Measurements from ENCODE around the gene SCD5.

The SCD5 gene

DNA sequence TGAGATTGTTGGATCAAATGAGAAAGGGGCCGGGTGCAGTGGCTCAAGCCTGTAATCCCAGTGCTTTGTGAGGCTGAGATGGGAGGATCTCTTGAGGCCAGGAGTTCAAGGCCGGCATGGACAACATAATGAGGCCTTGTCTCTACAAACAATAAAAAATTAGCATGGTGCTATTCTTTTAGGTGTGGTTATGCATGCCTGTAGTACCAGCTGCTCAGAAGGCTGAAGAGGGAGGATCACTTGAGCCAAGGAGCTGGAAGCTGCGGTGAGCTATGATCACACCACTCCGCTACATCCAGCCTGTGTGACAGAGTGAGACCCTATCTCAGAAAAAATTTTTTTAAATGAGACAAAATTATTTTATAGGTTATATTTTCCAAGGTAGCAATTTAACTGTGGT is 187.1 kb downstream of the SCD5 start:
- no peak overlapping the region for H3K27ac ChIP-seq
- TF ChIP-seq, protein P1, sequence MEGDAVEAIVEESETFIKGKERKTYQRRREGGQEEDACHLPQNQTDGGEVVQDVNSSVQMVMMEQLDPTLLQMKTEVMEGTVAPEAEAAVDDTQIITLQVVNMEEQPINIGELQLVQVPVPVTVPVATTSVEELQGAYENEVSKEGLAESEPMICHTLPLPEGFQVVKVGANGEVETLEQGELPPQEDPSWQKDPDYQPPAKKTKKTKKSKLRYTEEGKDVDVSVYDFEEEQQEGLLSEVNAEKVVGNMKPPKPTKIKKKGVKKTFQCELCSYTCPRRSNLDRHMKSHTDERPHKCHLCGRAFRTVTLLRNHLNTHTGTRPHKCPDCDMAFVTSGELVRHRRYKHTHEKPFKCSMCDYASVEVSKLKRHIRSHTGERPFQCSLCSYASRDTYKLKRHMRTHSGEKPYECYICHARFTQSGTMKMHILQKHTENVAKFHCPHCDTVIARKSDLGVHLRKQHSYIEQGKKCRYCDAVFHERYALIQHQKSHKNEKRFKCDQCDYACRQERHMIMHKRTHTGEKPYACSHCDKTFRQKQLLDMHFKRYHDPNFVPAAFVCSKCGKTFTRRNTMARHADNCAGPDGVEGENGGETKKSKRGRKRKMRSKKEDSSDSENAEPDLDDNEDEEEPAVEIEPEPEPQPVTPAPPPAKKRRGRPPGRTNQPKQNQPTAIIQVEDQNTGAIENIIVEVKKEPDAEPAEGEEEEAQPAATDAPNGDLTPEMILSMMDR (conservative IDR thresholded peaks at IDR 0.05) = no peak

DNA sequence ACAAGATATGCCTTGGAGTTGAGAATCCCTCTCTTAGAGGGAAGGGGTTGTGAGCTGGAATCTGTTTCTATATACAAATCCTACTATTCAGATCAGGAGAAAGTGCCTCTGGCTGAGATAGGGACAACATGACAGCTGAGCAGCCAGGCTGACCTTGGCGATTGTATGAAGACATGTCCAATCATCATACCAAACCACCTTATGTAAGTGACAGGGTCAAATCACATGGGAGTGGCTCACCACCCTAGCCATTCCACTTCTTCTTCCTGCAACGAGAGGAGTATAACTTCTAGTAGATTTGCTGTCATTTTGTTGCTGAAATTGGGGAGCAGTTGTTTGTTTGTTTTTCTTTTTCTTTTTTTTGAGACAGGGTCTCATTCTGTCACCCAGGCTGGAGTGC is 188.6 kb downstream of the SCD5 start:
- TF ChIP-seq, protein P1 (conservative IDR thresholded peaks at IDR 0.05) = no peak
- no peak overlapping the region for H3K27ac ChIP-seq

DNA sequence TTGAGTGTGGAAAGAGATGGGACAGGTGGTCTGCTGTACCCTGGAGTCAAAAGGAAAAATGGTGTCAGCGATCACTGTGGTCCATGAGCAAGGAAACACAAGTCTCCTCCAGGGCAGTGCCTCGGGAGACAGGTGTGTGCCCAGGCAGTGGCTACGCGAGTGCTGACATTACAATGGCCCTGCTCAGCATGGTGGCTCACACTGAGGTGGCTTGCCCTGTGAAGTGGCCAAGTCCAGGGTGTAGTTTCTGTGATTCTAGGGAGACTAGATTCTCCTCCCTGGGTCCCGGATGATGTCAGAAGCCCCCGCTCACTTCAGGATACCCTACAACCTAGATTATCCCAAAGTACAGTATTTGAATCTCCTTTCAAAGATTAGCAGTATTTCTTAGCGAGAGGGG is 192.0 kb downstream of the SCD5 start:
- no peak overlapping the region for H3K27ac ChIP-seq
- TF ChIP-seq, protein P1 (conservative IDR thresholded peaks at IDR 0.05) = no peak

DNA sequence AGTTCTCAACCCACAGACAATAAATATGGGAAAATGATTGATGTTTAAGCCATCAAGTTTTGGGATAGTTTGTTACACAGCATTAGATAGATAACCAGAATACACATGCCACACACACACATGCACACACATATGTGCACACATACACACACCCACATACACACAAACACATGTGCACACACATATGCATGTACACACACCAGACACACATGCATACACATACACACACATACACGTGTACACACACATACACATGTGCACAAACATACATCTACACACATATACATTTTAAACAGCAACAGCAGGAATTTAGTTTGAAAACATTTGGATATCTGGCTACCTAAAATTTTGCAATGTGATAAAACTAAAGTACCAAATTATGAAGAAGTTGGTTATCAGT is 194.1 kb downstream of the SCD5 start:
- no peak overlapping the region for H3K27ac ChIP-seq
- TF ChIP-seq, protein P1 (conservative IDR thresholded peaks at IDR 0.05) = no peak

DNA sequence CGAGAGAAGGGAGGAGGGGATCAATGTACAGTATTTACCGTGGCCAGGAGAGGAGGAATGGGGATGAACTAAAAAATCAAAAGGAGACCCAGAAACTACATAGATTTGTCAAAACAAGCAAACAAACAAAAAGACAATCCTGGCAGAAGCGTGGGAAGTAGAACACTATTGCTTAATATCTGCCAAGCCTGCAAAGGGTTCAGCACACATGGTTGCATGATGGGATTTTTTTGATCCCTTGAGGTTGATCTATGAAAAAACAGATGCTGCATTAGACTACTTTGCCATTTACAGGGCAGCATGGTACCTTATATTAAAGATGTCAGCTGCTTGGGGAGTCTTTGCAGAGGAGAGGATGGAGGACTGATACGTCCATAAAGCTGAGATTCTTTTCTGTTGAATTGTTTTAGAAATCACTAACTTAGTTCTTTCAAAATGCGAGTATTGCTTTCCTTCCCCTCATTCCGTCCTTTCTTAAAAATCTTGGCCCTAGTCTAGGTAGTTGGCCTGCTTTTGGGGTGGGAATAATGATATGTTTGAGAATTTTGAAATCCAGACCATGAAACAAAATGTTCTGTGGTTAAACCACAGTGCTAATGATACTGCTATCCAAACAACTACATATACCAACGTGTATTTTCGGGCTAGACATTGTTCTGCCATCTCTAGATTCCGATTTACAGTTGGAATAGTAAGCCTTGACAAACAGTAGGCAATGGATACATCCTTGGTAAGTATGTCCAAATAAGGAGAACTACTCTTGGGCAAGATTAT is 197.2 kb downstream of the SCD5 start:
- H3K27ac ChIP-seq = no peak overlapping the region
- TF ChIP-seq, protein P1 (conservative IDR thresholded peaks at IDR 0.05) = no peak

DNA sequence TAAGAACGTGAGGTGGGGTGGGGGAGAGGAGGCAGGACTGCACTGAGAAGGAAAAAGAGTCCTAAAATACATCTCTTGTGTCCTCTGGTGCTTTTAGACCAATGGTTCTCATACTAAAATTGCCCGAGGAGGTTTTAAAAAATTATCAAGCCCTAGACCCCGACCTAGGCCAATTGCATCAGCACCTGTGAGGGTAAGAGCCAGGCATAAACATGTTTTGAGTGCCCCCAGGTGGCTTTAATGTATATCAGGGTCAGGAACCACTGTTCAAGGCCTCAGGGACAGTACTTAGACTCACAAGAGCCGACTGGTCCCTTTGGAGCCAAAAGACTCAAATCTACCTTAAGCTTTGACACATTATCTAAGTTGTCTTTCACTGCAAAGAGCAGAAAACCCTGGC is 199.3 kb downstream of the SCD5 start:
- TF ChIP-seq, protein P1 (conservative IDR thresholded peaks at IDR 0.05) = peak; percentile 18; the same call in 1 of the 2 replicates
- no peak overlapping the region for H3K27ac ChIP-seq

DNA sequence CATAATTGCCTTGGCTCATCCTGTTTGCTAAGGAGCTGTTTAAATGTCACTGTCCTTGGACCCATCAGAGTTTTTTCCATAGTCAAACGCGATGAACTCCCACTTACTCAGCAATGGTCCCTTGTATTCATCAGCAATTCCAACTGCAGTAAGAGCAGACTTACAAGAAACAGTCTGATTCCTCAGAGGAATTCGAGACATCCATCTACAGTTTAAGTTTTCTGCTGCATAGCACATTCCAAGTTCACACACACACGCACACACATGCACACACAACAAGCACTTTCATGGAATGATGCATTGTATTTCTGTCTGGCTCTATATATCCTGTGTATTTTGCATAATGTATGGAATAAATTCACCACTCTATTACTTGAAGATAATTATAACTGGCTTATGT is 204.1 kb downstream of the SCD5 start:
- no peak overlapping the region for H3K27ac ChIP-seq
- TF ChIP-seq, protein P1 (conservative IDR thresholded peaks at IDR 0.05) = no peak

All from VCaP (cell line).